K562 (cell line): ENCODE data around the gene MGAT4B. TPM values are rescaled to one million over a fixed set of nuclear protein-coding genes. Genes with fewer than 3 reads are reported as not detected.

ENCODE experiments used
- BCLAF1 ChIP-seq, 2 experiments: fragments of 450-650 bp in 1 of 2; IDR thresholded peaks; 2 replicates each; pipeline ENCODE4 v1.6.1; 2011 to 2017; ENCODE audit warnings: low read depth in 2 of 2, antibody characterized with exemption in 1 of 2, borderline replicate concordance in 1 of 2, low read length in 1 of 2, mild to moderate bottlenecking in 1 of 2, mixed read lengths in 1 of 2; ENCODE audit not compliant: control insufficient read depth in 1 of 2
- CCNT2 ChIP-seq: IDR thresholded peaks from 2 replicates; pipeline ENCODE4 v1.6.1; 2011; ENCODE audit warnings: borderline replicate concordance, low read depth, mild to moderate bottlenecking, moderate library complexity, mixed read lengths, low read length; ENCODE audit not compliant: insufficient read length; ENCODE audit errors: extremely low read depth
- COPS2 ChIP-seq: fragments of 450-650 bp; conservative IDR thresholded peaks from 2 replicates; pipeline ENCODE4 v1.6.1; 2016; ENCODE audit warnings: mild to moderate bottlenecking, moderate library complexity
- DEAF1 ChIP-seq: fragments of 450-650 bp; formaldehyde crosslinking; IDR thresholded peaks from 2 replicates; pipeline ENCODE4 v1.4.0; 2020; ENCODE audit warnings: mild to moderate bottlenecking, moderate library complexity
- ETS2 ChIP-seq: IDR thresholded peaks from 2 replicates; pipeline ENCODE4 v1.6.1; 2016; ENCODE audit warnings: borderline replicate concordance, missing genetic modification characterization, mild to moderate bottlenecking, moderate library complexity, missing compliant biosample characterization; ENCODE audit not compliant: poor library complexity, severe bottlenecking
- HDAC6 ChIP-seq: IDR thresholded peaks from 2 replicates; pipeline ENCODE4 v1.6.1; 2012; ENCODE audit warnings: low read depth, mild to moderate bottlenecking, control low read depth, inconsistent platforms, low read length, moderate library complexity
- HSF4 ChIP-seq: fragments of 250-450 bp; sonication (Bioruptor Pico); IDR thresholded peaks from 2 replicates; pipeline ENCODE4 v2.1.2; 2022; ENCODE audit warnings: mild to moderate bottlenecking, moderate library complexity, borderline replicate concordance
- IRF1 ChIP-seq: sonication (generic); formaldehyde crosslinking; IDR thresholded peaks from 2 replicates; pipeline ENCODE4 v1.8.0; 2022; ENCODE audit warnings: missing genetic modification reagents, mild to moderate bottlenecking, borderline replicate concordance
- KLF13 ChIP-seq: fragments of 450-650 bp; IDR thresholded peaks from 2 replicates; pipeline ENCODE4 v1.6.1; 2016; ENCODE audit warnings: missing genetic modification characterization, low read depth, mild to moderate bottlenecking, missing compliant biosample characterization, moderate library complexity, borderline replicate concordance
- MCM3 ChIP-seq: fragments of 450-650 bp; IDR thresholded peaks from 2 replicates; pipeline ENCODE4 v1.6.1; 2016
- MNT ChIP-seq, 2 experiments: fragments of 450-650 bp; conservative IDR thresholded peaks; 2 replicates each; pipeline ENCODE4 v1.6.1; 2017; ENCODE audit warnings: mild to moderate bottlenecking in 2 of 2, moderate library complexity in 2 of 2
- SMAD4 ChIP-seq: fragments of 250-450 bp; sonication (Bioruptor Pico); conservative IDR thresholded peaks from 2 replicates; pipeline ENCODE4 v1.8.0; 2021; ENCODE audit warnings: inconsistent platforms, mild to moderate bottlenecking, moderate library complexity
- SMARCB1 ChIP-seq: IDR thresholded peaks from 2 replicates; pipeline ENCODE4 v1.6.1; 2011; ENCODE audit warnings: improper control_type of control experiment, low read depth; ENCODE audit not compliant: insufficient read length
- SMC3 ChIP-seq: conservative IDR thresholded peaks from 2 replicates; pipeline ENCODE4 v1.6.1; 2011; ENCODE audit warnings: low read depth, low read length, improper control_type of control experiment; ENCODE audit not compliant: insufficient read depth
- ZBTB2 ChIP-seq: fragments of 450-650 bp; IDR thresholded peaks from 2 replicates; pipeline ENCODE4 v1.6.1; 2016; ENCODE audit warnings: antibody characterized with exemption
- ZNF184 ChIP-seq: sonication (generic); formaldehyde crosslinking; IDR thresholded peaks from 2 replicates; pipeline ENCODE4 v1.5.0; 2020; ENCODE audit warnings: missing genetic modification reagents
- polyA plus RNA-seq, 8 experiments: library from polyadenylated mRNA; depleted of rRNA in 4 of 8; stranded (reverse) in 5 of 8; unstranded in 3 of 8; fragments of >200 nt; fragmentation: Nextera tagmentation in 2 of 8; fragmentation: Illumina TruSeq in 1 of 8; extraction: Ambion mirVana in 2 of 8; extraction: Trizol in 1 of 8; gene quantifications; 2 replicates each; pipeline versions ENCODE4 v1.2.1 to v1.2.3, GENCODE V29; 2011 to 2014; ENCODE audit warnings: inconsistent platforms in 1 of 8, missing spikeins in 1 of 8
- total RNA-seq, 7 experiments: library from RNA; depleted of rRNA in 6 of 7; stranded (reverse); fragments of >200 nt in 6 of 7; fragmentation: Illumina TruSeq in 2 of 7; extraction: Trizol in 2 of 7; gene quantifications; 2 replicates each; pipeline versions ENCODE4 v1.2.1 to v1.2.3, GENCODE V29; 2011 to 2021; ENCODE audit warnings: low replicate concordance in 1 of 7

MGAT4B gene
- total and polyA plus RNA-seq, 9 of the 15 experiments (the other 6 are each of a cell fraction or from before 2014, with no cell fraction given), result 0.34 to 133 (median 75.4) TPM

GRCh38 chr5:179820483-179821297 is 14.0 kb upstream of the MGAT4B start, which contains the start of gene SQSTM1 (continued):
- TF ChIP-seq KLF13 (no peak; the same call in 1 of the 2 replicates), MNT (conservative IDR thresholded peaks at IDR 0.05) (peak; percentile 30 to 51; a peak in 3 of 4 replicates), SMAD4 (CRISPR knock-in tag) (no peak), ETS2 (tag) (no peak), HSF4 (0 out of 2 replicates have a peak, but pooled peaks have one; percentile 59), CCNT2 (peak; percentile 79), MCM3 (no peak), SMARCB1 (no peak), HDAC6 (no peak), ZBTB2 (peak; percentile 59; the same call in 1 of the 2 replicates), SMC3 (no peak), DEAF1 (CRISPR knock-in tag) (no peak), IRF1 (CRISPR knock-in tag) (no peak), COPS2 (no peak), BCLAF1 (IDR thresholded peaks at IDR 0.05; ENCODE audit: borderline replicate concordance in 1 of 2, control insufficient read depth in 1 of 2, low read depth in 2 of 2, low read length in 1 of 2) (no peak), ZNF184 (CRISPR knock-in tag) (no peak)
